Stimulated activated CD8-positive, alpha-beta memory T cell treated with anti-CD3 and anti-CD28 coated beads, Interleukin-15, amount 100 ng/mL, for 1 hour (primary cell): ENCODE measurements around the gene PIK3R4.

Source experiments
- DNase-seq: peaks from one replicate; pipeline ENCODE4 v3.0.0-alpha.2; 2020; ENCODE audit warnings: low read depth

Gene PIK3R4

DNA sequence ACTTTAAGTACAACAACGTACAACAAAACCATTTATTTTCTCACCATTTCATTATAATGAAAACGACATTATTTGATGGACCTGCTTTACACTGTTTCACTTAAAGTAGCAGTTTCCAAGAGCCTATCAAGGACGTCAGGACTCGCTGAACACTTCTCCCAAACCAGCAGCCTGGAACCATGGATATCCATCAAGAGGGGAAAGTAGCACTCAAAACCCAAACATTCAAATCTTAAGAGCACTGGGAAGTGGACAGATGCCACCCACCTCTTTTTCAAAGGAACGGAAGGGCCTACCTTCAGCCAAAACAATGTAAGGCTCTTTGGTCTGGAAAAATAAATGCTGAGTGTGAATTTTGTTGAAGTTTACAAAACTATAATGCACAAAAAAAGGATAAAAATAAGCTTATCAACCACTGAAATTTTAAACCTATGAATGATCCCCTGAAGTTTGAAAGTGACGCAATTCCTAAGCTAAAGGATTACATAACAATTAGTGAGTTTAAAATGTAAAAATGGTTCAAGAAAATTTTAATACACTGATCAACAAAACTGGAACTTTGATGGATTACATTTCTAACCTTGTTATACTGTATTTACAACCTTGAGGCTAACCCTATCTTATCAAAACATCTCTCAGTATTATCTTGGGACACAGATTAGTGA, 4.6 kb downstream of the PIK3R4 start:
- no peak for DNase-seq

- no peak for DNase-seq
Measured at GRCh38 chr3:130739848-130740247, 6.8 kb downstream of the PIK3R4 start.

- no peak for DNase-seq
Measured at GRCh38 chr3:130738241-130738640, 8.4 kb downstream of the PIK3R4 start.

DNA sequence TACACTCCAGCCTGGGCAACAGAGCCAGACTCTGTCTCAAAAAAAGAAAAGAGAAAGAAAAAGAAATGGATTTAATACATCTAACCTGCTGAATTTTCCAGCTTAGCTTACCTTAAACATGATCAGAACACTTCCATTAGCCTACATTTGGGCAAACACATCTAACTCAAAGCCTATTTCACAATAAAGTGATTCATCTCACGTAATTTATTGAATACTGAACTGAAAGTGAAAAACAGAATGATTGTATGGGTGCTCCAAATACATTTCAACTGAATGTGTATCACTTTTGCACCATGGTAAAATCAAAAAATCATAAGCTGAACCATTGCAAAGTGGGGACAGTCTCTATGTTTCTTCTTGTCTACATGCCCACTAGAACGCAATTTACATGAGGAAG, 9.0 kb downstream of the PIK3R4 start:
- no peak for DNase-seq

DNA sequence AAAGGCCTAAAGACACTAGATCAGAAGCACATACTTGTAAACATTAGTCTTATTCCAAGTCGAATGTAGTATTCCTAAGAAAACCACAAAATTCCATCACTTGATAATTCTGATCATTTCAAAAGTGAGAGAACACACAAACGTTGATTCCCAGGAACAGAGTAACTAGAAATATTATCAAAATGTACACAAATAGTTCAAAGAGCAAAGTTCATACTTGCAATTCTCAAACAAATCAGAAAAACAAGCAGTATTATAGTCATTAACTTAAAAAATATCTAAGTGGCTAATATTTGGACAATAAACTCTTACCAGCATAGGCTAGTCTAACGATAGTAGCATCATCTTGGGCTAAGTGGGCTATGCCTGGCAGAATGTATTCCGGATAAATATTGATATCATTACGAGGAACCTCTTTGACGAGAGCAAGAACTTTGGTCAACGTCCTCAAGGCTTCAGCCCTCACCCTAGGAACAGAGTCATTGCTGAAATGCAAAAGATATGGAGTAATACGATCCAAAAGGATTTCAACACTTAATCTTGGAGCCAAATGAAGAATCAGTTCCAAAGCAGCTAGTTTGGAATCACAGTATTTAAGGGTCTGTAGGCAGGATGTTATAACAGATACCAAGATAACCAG, 13.3 kb downstream of the PIK3R4 start:
- no peak for DNase-seq

DNA sequence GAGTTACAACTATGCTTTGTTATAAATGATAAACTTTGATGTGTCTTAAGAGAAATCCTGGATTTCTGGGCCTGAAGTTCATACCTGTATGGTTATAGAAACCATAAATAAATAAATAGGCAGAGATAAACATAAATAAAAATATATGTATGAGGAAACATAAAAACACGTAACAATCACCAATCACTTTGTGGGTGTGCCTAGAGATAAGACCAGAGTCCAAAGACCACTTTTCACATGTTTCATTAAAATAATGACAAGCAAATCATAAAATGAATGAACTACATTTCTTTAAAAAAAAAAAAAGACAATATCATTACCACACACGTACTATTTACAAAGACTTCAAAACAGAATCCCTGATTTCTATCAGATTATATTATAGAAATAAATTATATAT, 14.1 kb downstream of the PIK3R4 start:
- no peak for DNase-seq

GRCh38 chr3:130731817-130732216, 14.8 kb downstream of the PIK3R4 start:
- no peak for DNase-seq

- no peak for DNase-seq
Measured at GRCh38 chr3:130729154-130729553, 17.5 kb downstream of the PIK3R4 start.

DNA sequence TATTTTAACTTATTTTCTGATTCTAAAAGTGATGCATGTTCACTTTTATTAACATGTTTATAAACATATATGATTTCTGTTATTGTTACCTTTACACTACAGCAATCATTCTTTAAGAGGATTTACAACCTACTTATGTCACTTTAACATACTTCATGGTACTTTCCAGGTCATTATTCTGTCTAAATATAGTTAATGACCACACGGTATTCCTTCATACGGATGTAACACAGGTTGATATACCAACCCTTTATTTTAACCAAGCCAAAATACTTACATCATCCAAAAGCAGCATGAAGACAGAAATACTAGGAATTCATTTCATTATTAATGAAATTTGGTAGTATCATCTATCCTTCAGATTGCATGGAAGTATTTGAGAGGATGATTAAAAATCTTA, 18.6 kb downstream of the PIK3R4 start:
- DNase-seq = no peak

DNA sequence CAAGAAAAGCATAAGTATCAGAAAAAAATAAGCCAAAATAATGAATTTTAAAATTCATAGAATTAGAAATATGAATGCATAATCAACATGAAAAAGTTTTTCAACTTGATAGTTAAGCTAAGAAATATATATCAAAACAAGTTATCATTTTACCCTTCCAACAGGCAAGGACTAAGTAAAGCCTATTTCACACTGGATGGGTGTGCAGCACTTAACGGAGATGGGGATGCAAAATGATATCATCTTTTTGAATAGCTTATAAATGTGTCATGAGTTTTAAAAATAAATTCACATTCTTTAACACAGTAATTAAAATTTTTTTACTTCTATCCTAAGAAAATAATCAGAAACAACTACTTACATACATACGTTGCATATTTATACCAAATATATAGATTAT, 20.9 kb downstream of the PIK3R4 start:
- no peak for DNase-seq

DNA sequence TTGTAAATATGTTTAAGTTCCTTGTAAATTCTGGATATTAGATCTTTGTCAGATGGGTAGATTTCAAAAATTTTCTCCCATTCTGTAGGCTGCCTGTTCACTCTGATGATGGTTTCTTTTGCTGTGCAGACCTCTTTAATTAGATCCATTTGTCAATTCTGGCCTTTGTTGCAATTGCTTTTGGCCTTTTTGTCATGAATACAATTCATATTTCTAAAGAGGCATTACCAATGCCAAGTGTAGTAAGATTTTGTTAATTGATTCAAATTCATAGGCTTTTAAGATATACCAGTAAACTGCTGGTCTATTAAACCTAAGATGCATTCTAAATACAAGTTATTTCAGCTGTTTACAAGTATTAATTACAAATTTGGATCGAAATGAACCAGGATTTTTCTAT, 31.0 kb downstream of the PIK3R4 start:
- no peak for DNase-seq

DNA sequence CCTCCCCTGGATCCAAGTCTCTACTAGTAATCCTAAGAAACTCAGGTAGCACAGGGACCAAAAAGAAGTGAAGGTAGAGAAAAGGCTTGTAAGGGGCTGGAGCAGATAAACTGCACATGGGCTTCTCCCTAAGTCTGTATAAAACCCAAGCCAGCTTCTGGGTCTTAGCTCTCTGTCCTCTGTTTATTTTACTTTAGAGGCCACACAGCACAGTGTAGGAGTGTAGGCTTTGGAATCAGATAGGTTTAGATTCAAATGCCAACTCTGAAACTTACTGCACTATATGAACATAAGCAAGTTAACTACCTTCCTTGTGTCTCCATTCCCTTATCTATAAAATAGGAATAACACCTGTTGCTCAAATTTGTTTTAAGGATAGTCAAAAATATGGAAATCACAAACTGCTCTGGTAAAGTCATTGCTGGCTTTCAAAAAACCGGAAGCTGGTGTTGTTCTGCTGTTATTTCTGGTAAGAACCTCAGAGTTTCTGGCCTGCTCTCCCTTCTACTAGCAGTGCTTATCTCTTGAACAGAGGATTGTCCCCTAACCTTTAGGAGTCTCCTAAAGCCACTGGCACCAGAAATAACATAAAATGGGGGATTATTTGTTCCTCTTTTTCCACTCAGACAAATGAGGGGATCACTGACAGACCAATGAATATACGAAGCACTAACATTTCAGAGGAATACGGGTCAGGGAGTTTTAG, 33.8 kb downstream of the PIK3R4 start:
- DNase-seq = no peak

GRCh38 chr3:130711565-130712324, 34.9 kb downstream of the PIK3R4 start:
- DNase-seq = no peak

GRCh38 chr3:130709671-130710070, 37.0 kb downstream of the PIK3R4 start:
- DNase-seq = no peak

DNA sequence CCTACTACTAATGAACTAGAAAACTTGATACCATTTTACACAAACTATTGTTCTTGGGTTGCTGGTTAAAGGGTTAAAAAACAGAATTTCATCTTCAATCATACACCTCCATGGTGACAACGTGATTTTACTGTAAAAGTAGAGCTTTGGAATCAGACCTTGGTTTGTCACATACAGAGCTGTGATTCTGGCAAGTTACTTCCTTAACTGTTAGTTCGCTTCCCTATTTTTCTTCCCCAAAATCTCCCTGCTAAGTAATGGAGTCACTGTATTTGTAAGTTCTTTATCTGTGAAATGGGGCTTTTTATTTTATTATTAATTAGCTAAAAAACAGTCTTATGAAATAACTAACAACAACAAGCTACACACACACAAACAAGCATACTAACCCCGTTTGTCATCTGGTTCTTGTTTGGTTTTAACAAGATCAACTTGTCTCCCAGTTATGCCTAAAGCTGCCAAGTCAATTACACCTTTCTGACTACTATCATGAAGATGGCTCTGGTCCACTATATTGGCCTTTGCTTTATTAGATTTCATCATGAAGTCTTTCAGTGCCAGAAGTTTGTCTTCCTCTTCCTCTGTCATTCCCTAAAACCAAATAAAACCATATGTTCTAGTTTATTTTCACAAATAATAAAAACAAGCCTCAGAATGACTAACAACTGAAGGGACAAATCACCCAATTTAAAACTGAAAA, 38.6 kb downstream of the PIK3R4 start:
- no peak for DNase-seq

- no peak for DNase-seq
Measured at GRCh38 chr3:130705501-130705900, 41.1 kb downstream of the PIK3R4 start.

DNA sequence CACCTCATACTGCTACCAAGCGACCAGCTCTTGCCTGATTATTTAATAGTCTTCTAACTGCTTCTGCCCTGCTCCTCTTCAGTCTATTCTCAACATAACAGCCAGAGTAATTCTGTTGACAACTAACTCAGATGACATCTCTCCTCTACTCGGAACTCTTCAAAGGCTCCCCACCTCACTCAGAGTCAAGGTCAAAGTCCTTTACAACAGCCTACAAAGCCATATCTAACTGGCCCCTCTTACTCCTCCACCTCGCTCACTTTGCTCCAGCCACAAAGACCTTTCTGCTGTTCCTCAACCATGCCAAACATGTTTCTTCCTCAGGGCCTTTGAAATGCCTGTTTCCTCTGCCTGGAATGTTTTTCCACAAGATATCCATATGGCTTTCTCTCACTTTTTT, 43.6 kb downstream of the PIK3R4 start:
- DNase-seq = no peak

DNA sequence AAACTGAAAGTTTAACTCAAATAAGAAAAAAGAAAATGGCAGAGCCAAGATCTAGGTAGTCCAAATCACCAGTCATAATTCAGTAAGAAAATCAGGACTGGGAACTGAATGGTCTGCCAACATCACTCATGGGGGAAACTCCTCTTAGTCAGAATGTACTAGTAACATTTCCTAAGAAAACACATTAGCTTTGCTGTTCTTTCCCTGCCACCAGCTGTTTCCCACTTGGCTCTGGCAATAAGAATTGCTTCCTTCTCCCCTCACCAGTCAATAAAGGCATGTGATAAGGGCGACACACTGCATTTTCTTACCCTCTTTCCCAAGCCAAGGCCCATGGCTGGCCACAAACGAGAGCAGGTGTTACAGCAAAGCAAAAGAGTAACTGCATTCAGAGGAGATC, 46.1 kb downstream of the PIK3R4 start:
- no peak for DNase-seq

DNA sequence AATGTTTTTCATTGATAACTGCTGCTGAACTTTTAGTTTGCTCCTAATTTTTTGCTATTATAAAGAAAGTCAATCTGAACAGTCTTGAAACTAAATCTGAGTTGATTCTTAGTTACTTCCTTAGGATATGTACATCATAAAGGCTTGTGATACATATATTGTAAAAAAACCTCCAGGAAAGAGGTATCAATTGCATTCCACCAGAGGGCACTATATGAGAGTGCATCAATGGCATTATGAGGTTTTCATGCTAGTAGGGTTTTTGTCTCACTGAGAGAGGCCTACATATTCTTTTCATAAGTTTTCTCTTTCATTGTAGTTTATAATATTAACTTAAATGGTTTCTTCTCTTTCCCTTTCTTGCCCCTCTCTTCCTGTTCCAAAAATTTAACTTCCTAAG, 46.9 kb downstream of the PIK3R4 start:
- DNase-seq = no peak

DNA sequence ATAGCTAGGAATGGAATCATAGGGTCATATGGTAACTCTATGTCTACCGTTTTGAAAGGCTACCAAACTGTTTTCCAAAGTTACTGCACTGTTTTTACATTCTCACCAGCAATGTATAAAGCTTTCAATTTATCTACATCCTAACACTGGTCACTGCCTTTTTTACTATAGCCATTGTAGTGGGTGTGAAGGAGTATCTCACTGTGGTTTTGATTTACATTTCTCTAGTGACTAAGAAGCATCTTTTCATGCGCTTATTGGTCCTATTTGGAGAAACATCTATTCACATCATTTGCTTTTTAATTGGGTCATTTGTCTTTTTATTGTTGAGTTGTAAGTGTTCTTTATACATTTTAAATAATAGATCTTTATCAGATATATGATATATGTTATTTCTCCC, 53.3 kb downstream of the PIK3R4 start:
- DNase-seq = no peak

- no peak for DNase-seq
Measured at GRCh38 chr3:130692455-130692854, 54.2 kb downstream of the PIK3R4 start.
